H9 (cell line): ENCODE measurements around the gene DPM1. TPM values are rescaled to one million over a fixed set of nuclear protein-coding genes. Genes with fewer than 3 reads are reported as not detected.

Experiments used
- DNase-seq: peaks from one replicate; pipeline ENCODE4 v3.0.0-alpha.2; 2017
- H2AFZ ChIP-seq: one replicate; pipeline ENCODE4 v1.6.1; 2013; ENCODE audit warnings: mild to moderate bottlenecking, low read length, control low read depth, moderate library complexity
- H2AK5ac ChIP-seq: 2 replicates; pipeline ENCODE4 v1.6.1; 2013; ENCODE audit warnings: low read length, control low read depth, mixed read lengths; ENCODE audit not compliant: insufficient read length
- H2BK120ac ChIP-seq: one replicate; pipeline ENCODE4 v1.6.1; 2013; ENCODE audit warnings: low read depth, mild to moderate bottlenecking, low read length, control low read depth, inconsistent platforms; ENCODE audit not compliant: poor library complexity, severe bottlenecking
- H2BK12ac ChIP-seq: 2 replicates; pipeline ENCODE4 v1.6.1; 2013; ENCODE audit warnings: low read length, control low read depth, mixed read lengths, low read depth; ENCODE audit not compliant: insufficient read length
- H2BK15ac ChIP-seq: 2 replicates; pipeline ENCODE4 v1.6.1; 2013; ENCODE audit warnings: low read depth, low read length, control low read depth
- H2BK20ac ChIP-seq: one replicate; pipeline ENCODE4 v1.6.1; 2013; ENCODE audit warnings: low read depth, mild to moderate bottlenecking, low read length, control low read depth, inconsistent platforms; ENCODE audit not compliant: poor library complexity, severe bottlenecking
- H2BK5ac ChIP-seq: 2 replicates; pipeline ENCODE4 v1.6.1; 2013; ENCODE audit warnings: low read length, control low read depth, mixed read lengths; ENCODE audit not compliant: insufficient read length
- H3K14ac ChIP-seq: 2 replicates; pipeline ENCODE4 v1.6.1; 2013; ENCODE audit warnings: low read length, control low read depth; ENCODE audit not compliant: insufficient read depth
- H3K18ac ChIP-seq: 2 replicates; pipeline ENCODE4 v1.6.1; 2013; ENCODE audit warnings: low read depth, mild to moderate bottlenecking, mixed read lengths, low read length, control low read depth; ENCODE audit not compliant: insufficient read length
- H3K23ac ChIP-seq: 2 replicates; pipeline ENCODE4 v1.6.1; 2013; ENCODE audit warnings: low read length, control low read depth, mixed read lengths, low read depth; ENCODE audit not compliant: insufficient read length
- H3K23me2 ChIP-seq: 2 replicates; pipeline ENCODE4 v1.6.1; 2013; ENCODE audit warnings: low read depth, mild to moderate bottlenecking, mixed read lengths, low read length, control low read depth; ENCODE audit not compliant: insufficient read length, poor library complexity, severe bottlenecking
- H3K27ac ChIP-seq: 2 replicates; pipeline ENCODE4 v1.5.1; 2013; ENCODE audit warnings: low read length, control low read depth, mixed read lengths, low read depth; ENCODE audit not compliant: insufficient read length
- H3K27me3 ChIP-seq: 2 replicates; pipeline ENCODE4 v1.6.1; 2013; ENCODE audit warnings: low read length, control low read depth, inconsistent platforms; ENCODE audit not compliant: insufficient read depth
- H3K4ac ChIP-seq: 2 replicates; pipeline ENCODE4 v1.6.1; 2013; ENCODE audit warnings: low read depth, mild to moderate bottlenecking, control low read depth, inconsistent platforms, low read length, moderate library complexity
- H3K4me1 ChIP-seq: 2 replicates; pipeline ENCODE4 v1.6.1; 2013; ENCODE audit warnings: low read length, control low read depth, inconsistent platforms; ENCODE audit not compliant: insufficient read depth
- H3K4me2 ChIP-seq: 2 replicates; pipeline ENCODE4 v1.6.1; 2013; ENCODE audit warnings: low read length, control low read depth, mixed read lengths; ENCODE audit not compliant: insufficient read length, insufficient read depth
- H3K56ac ChIP-seq: 2 replicates; pipeline ENCODE4 v1.6.1; 2013; ENCODE audit warnings: low read depth, mild to moderate bottlenecking, mixed read lengths, low read length, control low read depth; ENCODE audit not compliant: insufficient read length
- H3K79me1 ChIP-seq: 2 replicates; pipeline ENCODE4 v1.6.1; 2013; ENCODE audit warnings: low read depth, mild to moderate bottlenecking, moderate library complexity, low read length, control low read depth, inconsistent platforms; ENCODE audit not compliant: insufficient read depth, poor library complexity, severe bottlenecking
- H3K79me2 ChIP-seq: 2 replicates; pipeline ENCODE4 v1.6.1; 2013; ENCODE audit warnings: low read length, control low read depth, inconsistent platforms; ENCODE audit not compliant: insufficient read depth
- H3K9ac ChIP-seq: 2 replicates; pipeline ENCODE4 v1.6.1; 2013; ENCODE audit warnings: low read length, control low read depth, mixed read lengths; ENCODE audit not compliant: insufficient read length; ENCODE audit errors: extremely low read depth
- H3K9me3 ChIP-seq: one replicate; pipeline ENCODE4 v1.6.1; 2013; ENCODE audit warnings: low read depth, low read length, inconsistent platforms; ENCODE audit not compliant: control insufficient read depth
- H3T11ph ChIP-seq: one replicate; pipeline ENCODE4 v1.6.1; 2013; ENCODE audit warnings: mild to moderate bottlenecking, low read length, control low read depth, inconsistent platforms
- H4K20me1 ChIP-seq: one replicate; pipeline ENCODE4 v1.6.1; 2013; ENCODE audit not compliant: control insufficient read depth, insufficient read length, insufficient read depth
- H4K5ac ChIP-seq: 2 replicates; pipeline ENCODE4 v1.6.1; 2013; ENCODE audit warnings: low read depth, mild to moderate bottlenecking, mixed read lengths, low read length, control low read depth; ENCODE audit not compliant: insufficient read length
- H4K8ac ChIP-seq: replicated peaks from 2 replicates; pipeline ENCODE4 v1.6.1; 2013; ENCODE audit warnings: low read length, control low read depth, mixed read lengths, low read depth; ENCODE audit not compliant: insufficient read length
- H4K91ac ChIP-seq: 2 replicates; pipeline ENCODE4 v1.6.1; 2013; ENCODE audit warnings: low read depth, mild to moderate bottlenecking, moderate library complexity, mixed read lengths, low read length, control low read depth; ENCODE audit not compliant: insufficient read length
- H3K27ac Mint-ChIP-seq, 3 experiments: 2 replicates in 2 of 3; 3 replicates in 1 of 3; pipeline ENCODE4 v1.8.0; 2020 to 2021; ENCODE audit warnings: mixed read lengths in 3 of 3, mild to moderate bottlenecking in 1 of 3, moderate library complexity in 1 of 3
- H3K27me3 Mint-ChIP-seq: 2 replicates; pipeline ENCODE4 v1.8.0; 2021; ENCODE audit warnings: low read depth, mild to moderate bottlenecking, moderate library complexity, mixed read lengths
- H3K36me3 Mint-ChIP-seq, 3 experiments: 2 replicates in 2 of 3; 3 replicates in 1 of 3; pipeline ENCODE4 v1.8.0; 2020 to 2021; ENCODE audit warnings: low read depth in 3 of 3, mixed read lengths in 3 of 3; ENCODE audit not compliant: insufficient read depth in 1 of 3
- H3K4me1 Mint-ChIP-seq, 2 experiments: 2 replicates each; pipeline ENCODE4 v1.8.0; 2020; ENCODE audit warnings: mixed read lengths in 2 of 2
- H3K4me3 Mint-ChIP-seq, 2 experiments: 2 replicates in 1 of 2; 3 replicates in 1 of 2; pipeline ENCODE4 v1.8.0; 2020 to 2021; ENCODE audit warnings: mild to moderate bottlenecking in 2 of 2, mixed read lengths in 2 of 2, moderate library complexity in 1 of 2
- H3K9me3 Mint-ChIP-seq, 2 experiments: 2 replicates in 1 of 2; 3 replicates in 1 of 2; pipeline ENCODE4 v1.8.0; 2020; ENCODE audit warnings: mild to moderate bottlenecking in 2 of 2, mixed read lengths in 2 of 2, moderate library complexity in 1 of 2
- CTCF ChIP-seq: fragments of 200-600 bp; sonication (generic); conservative IDR thresholded peaks from 3 replicates; pipeline ENCODE4 v1.8.0; 2021; ENCODE audit warnings: antibody characterized with exemption, mild to moderate bottlenecking
- WGBS: extraction: QIAGEN DNeasy Blood & Tissue Kit; methylation state at CpG from one replicate; pipeline ENCODE4 v1.1.7; 2013; ENCODE audit warnings: missing lambda C conversion rate, low lambda C conversion rate, mixed read lengths; ENCODE audit not compliant: insufficient read length; ENCODE audit errors: extremely low coverage; 5-methylcytosine and 5-hydroxymethylcytosine counted together
- total RNA-seq: library from RNA; stranded (reverse); gene quantifications from 2 replicates; pipeline ENCODE4 v1.2.1, GENCODE V29; 2021

The DPM1 gene
- total RNA-seq, 1 experiment from 2014 or later = 64.0 TPM

GRCh38 chr20:50921803-50922501 lies 36.4 kb downstream of the DPM1 start:
- Histone ChIP-seq H3T11ph (no peak overlapping the region), H2BK120ac (no peak overlapping the region), H3K14ac (no peak overlapping the region), H2AFZ (no peak overlapping the region), H3K23me2 (no peaks in the 10 kb centered on the region), H3K27ac (no peak overlapping the region), H2BK12ac (no peak overlapping the region), H4K5ac (no peak overlapping the region), H3K18ac (no peak overlapping the region), H3K23ac (no peak overlapping the region), H3K4ac (no peak overlapping the region), H3K79me1 (no peaks in the 10 kb centered on the region), H3K9me3 (no peaks in the 10 kb centered on the region), H3K79me2 (peaks cover 86% of the 10 kb centered on the region), H4K20me1 (no peaks in the 10 kb centered on the region), H2BK15ac (no peak overlapping the region), H3K4me1 (peaks cover 2% of the 10 kb centered on the region; the same call in 1 of the 2 replicates), H2BK5ac (no peak overlapping the region), H3K56ac (no peak overlapping the region), H2BK20ac (no peak overlapping the region), H3K27me3 (no peaks in the 10 kb centered on the region), H4K91ac (no peak overlapping the region), H2AK5ac (no peak overlapping the region), H4K8ac (no peak overlapping the region), H3K9ac (no peak overlapping the region), H3K4me2 (no peak overlapping the region)
- no peak for DNase-seq
- WGBS = no CpG with 5 or more reads among the region's 8 CpGs
- H3K4me1 Mint-ChIP-seq = peaks cover 50 to 68% of the 10 kb centered on the region in 2 experiments
- no peak for TF ChIP-seq CTCF
- peak overlapping the region; percentile 6 to 62 (median 23); a peak in 3 of 7 replicates for H3K27ac Mint-ChIP-seq
- H3K4me3 Mint-ChIP-seq = no peak overlapping the region
- no peaks in the 10 kb centered on the region for H3K27me3 Mint-ChIP-seq
- peaks cover 15 to 65% (median 61%) of the 10 kb centered on the region in 3 experiments; a peak in 6 of 7 replicates for H3K36me3 Mint-ChIP-seq
- H3K9me3 Mint-ChIP-seq = no peaks in the 10 kb centered on the region
